Measurements from ENCODE around the gene PAK5. TPM values are rescaled to one million over a fixed set of nuclear protein-coding genes. Genes with fewer than 3 reads are reported as not detected.

Gene PAK5
- total RNA-seq, 4 donors from 2014 or later = not detected

DNA sequence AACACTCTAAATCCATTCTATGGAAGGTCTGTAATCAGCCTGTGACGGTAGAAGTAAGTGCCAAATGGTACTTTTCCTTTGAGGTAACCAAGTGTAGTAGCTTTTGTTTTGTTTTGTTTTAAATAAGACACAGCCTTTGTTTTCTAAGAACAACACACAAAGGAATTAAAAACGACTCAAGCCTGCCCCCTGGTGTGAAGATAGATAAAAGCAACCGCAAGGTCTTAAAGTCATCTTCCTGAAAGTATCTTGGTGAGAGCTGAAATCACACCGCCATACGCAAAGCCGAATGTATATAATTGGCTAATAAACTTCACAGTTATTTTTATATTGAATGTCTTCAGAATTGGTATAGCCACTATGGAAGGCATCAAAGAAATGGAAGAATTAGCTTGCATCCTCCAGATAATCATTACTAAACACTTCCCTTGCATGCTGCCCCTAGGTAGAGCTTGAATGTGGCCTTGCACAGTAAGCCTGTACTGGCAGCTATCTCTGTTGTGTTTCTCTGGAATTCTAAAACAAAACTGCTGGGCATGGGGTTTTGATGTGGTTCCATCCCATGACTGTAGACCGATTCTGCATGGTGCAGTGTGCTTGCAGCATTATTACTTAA lies 228.9 kb downstream of the PAK5 start:
- no peak overlapping the region for H3K27ac ChIP-seq
- DNase-seq = peak; percentile 71
- no peak overlapping the region for H3K4me3 ChIP-seq
- intact Hi-C loops (cut with DNase I; ENCODE audit: low total_unique reads) (loop anchor here (5.0 to 10.0 kb wide), 2 partner anchors 203 to 305 kb away; no protein-coding TSS in a partner anchor), in situ Hi-C loops (cut with MboI; ENCODE audit: low pct_ligation_motif_present in 1 of 4, low pct_unique_long_range_greater_than_20kb in 1 of 4, low sequenced_read_pairs in 3 of 4) (loop anchor here (5.0 to 25.0 kb wide), 7 partner anchors 195 to 477 kb away; no protein-coding TSS in a partner anchor)
- H3K36me3 ChIP-seq = no peaks in the 10 kb centered on the region
- 22 to 23% methylated on average over 7 of the region's 7 CpGs for WGBS, 2 donors (ENCODE audit: low coverage in 1 of 2)
- TF ChIP-seq CTCF (IDR thresholded peaks at IDR 0.05) (peak; percentile 61 to 72 (median 66)), POLR2A (IDR thresholded peaks at IDR 0.05) (no peak)
- H3K9me3 ChIP-seq = no peaks in the 10 kb centered on the region
- H3K4me1 ChIP-seq = no peaks in the 10 kb centered on the region
- no peaks in the 10 kb centered on the region for H3K27me3 ChIP-seq

DNA sequence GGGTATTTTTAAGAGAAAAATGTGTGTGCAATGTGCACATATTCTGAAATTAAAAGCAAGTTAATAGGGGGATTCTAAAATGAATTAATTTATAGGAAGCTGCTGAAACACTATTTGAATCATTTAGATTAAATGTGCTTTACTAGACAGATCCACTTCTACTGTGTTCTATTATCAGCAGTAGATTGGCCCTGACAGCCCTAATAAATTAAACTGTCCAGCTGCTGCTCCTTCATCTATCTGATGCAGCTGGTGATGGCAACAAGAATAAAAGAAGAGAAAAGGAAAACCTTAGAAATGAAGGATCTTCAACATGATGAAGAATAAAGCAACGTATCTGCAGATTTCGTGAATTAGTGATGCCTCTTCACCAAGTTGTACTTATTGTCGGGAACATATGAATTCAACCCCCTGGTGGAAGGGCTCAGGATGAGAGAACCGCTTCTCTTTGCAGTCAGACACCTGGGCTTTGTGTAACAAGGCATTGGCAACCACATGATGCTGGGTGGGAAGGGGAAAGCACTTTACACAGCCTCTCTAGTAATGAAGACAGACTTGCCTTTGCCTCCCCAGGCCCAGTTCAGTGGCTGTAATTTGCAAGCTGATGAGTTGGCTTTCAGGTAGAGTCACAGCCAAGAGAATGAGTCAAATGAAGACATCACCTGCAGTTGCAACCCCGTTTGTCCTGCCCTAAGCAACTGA lies 230.1 kb downstream of the PAK5 start:
- DNase-seq = no peak
- intact Hi-C loops (cut with DNase I; ENCODE audit: low total_unique reads) (loop anchor here (5.0 kb wide), 1 partner anchor 201 kb away; no protein-coding TSS in a partner anchor), in situ Hi-C loops (cut with MboI; ENCODE audit: low pct_ligation_motif_present in 1 of 4, low pct_unique_long_range_greater_than_20kb in 1 of 4, low sequenced_read_pairs in 3 of 4) (loop anchor here (5.0 to 25.0 kb wide), 6 partner anchors 194 to 479 kb away; no protein-coding TSS in a partner anchor)
- Histone ChIP-seq H3K4me1 (no peaks in the 10 kb centered on the region), H3K4me3 (no peak overlapping the region), H3K36me3 (no peaks in the 10 kb centered on the region), H3K9me3 (no peaks in the 10 kb centered on the region), H3K27ac (no peak overlapping the region), H3K27me3 (no peaks in the 10 kb centered on the region)
- TF ChIP-seq CTCF (IDR thresholded peaks at IDR 0.05) (no peak), EP300 (IDR thresholded peaks at IDR 0.05; ENCODE audit: low read depth) (no peak), POLR2AphosphoS5 (IDR thresholded peaks at IDR 0.05) (no peak), POLR2A (IDR thresholded peaks at IDR 0.05) (no peak)
- 85 to 90% methylated on average over 2 to 5 of the region's 5 CpGs for WGBS, 2 donors (ENCODE audit: low coverage in 1 of 2)

GRCh38 chr20:9602847-9603183 lies 236.1 kb downstream of the PAK5 start:
- Histone ChIP-seq H3K27me3 (no peaks in the 10 kb centered on the region), H3K27ac (no peak overlapping the region), H3K4me1 (no peaks in the 10 kb centered on the region), H3K36me3 (no peaks in the 10 kb centered on the region), H3K9me3 (no peaks in the 10 kb centered on the region), H3K4me3 (no peak overlapping the region)
- 58 to 65% methylated on average over 4 of the region's 4 CpGs for WGBS, 2 donors (ENCODE audit: low coverage in 1 of 2)
- intact Hi-C loops (cut with DNase I; ENCODE audit: low total_unique reads) = no loop called here
- in situ Hi-C loops (cut with MboI; ENCODE audit: low pct_ligation_motif_present in 1 of 4, low pct_unique_long_range_greater_than_20kb in 1 of 4, low sequenced_read_pairs in 3 of 4) = loop anchor here (10.0 to 25.0 kb wide), 4 partner anchors 188 to 484 kb away; no protein-coding TSS in a partner anchor
- TF ChIP-seq POLR2A (IDR thresholded peaks at IDR 0.05) (no peak), POLR2AphosphoS5 (IDR thresholded peaks at IDR 0.05) (no peak), EP300 (IDR thresholded peaks at IDR 0.05; ENCODE audit: low read depth) (no peak), CTCF (IDR thresholded peaks at IDR 0.05) (no peak)
- no peak for DNase-seq

- WGBS, 2 donors (ENCODE audit: low coverage in 1 of 2) = 44% methylated on average over 1 of the region's 1 CpG; no CpG with 5 or more reads in 1 of the 2 donors
- TF ChIP-seq POLR2A (IDR thresholded peaks at IDR 0.05) (no peak), EP300 (IDR thresholded peaks at IDR 0.05; ENCODE audit: low read depth) (no peak)
- H3K9me3 ChIP-seq = no peaks in the 10 kb centered on the region
- in situ Hi-C loops (cut with MboI; ENCODE audit: low pct_ligation_motif_present in 1 of 4, low pct_unique_long_range_greater_than_20kb in 1 of 4, low sequenced_read_pairs in 3 of 4) (loop anchor here (10.0 to 25.0 kb wide), 4 partner anchors 186 to 487 kb away; no protein-coding TSS in a partner anchor), intact Hi-C loops (cut with DNase I; ENCODE audit: low total_unique reads) (no loop called here)
- no peaks in the 10 kb centered on the region for H3K36me3 ChIP-seq
- DNase-seq = no peak
- H3K27ac ChIP-seq = no peak overlapping the region
- H3K4me1 ChIP-seq = no peaks in the 10 kb centered on the region
- no peak overlapping the region for H3K4me3 ChIP-seq
- H3K27me3 ChIP-seq = no peaks in the 10 kb centered on the region
Measured at GRCh38 chr20:9600562-9600961, 238.3 kb downstream of the PAK5 start.
